Panc1 (cell line): ENCODE results near the gene GPR37L1.

Source experiments
- CTCF ChIP-seq: fragments of 450-650 bp; IDR thresholded peaks from 2 replicates; pipeline ENCODE4 v1.5.1; 2017; ENCODE audit warnings: mild to moderate bottlenecking
- POLR2AphosphoS5 ChIP-seq: IDR thresholded peaks from 2 replicates; pipeline ENCODE4 v1.6.1; 2012; ENCODE audit warnings: mild to moderate bottlenecking, low read depth, low read length, moderate library complexity
- SIN3A ChIP-seq: IDR thresholded peaks from 2 replicates; pipeline ENCODE4 v1.6.1; 2012; ENCODE audit warnings: low read depth, mild to moderate bottlenecking, low read length, moderate library complexity, borderline replicate concordance; ENCODE audit not compliant: insufficient read depth
- TCF7L2 ChIP-seq: IDR thresholded peaks from 2 replicates; pipeline ENCODE4 v1.6.1; 2011; ENCODE audit warnings: mild to moderate bottlenecking, low read depth, low read length, inconsistent platforms
- TF ChIP-seq, protein P1 (sequence below), 2 experiments: IDR thresholded peaks; 2 replicates each; pipeline ENCODE4 v1.6.1; 2011 to 2012; ENCODE audit warnings: low read depth in 2 of 2, control low read depth in 1 of 2, low read length in 1 of 2, mild to moderate bottlenecking in 1 of 2, moderate library complexity in 1 of 2; ENCODE audit not compliant: insufficient read depth in 1 of 2

- TF ChIP-seq CTCF (no peak), TCF7L2 (no peak), POLR2AphosphoS5 (no peak), SIN3A (no peak)
- TF ChIP-seq, protein P1, sequence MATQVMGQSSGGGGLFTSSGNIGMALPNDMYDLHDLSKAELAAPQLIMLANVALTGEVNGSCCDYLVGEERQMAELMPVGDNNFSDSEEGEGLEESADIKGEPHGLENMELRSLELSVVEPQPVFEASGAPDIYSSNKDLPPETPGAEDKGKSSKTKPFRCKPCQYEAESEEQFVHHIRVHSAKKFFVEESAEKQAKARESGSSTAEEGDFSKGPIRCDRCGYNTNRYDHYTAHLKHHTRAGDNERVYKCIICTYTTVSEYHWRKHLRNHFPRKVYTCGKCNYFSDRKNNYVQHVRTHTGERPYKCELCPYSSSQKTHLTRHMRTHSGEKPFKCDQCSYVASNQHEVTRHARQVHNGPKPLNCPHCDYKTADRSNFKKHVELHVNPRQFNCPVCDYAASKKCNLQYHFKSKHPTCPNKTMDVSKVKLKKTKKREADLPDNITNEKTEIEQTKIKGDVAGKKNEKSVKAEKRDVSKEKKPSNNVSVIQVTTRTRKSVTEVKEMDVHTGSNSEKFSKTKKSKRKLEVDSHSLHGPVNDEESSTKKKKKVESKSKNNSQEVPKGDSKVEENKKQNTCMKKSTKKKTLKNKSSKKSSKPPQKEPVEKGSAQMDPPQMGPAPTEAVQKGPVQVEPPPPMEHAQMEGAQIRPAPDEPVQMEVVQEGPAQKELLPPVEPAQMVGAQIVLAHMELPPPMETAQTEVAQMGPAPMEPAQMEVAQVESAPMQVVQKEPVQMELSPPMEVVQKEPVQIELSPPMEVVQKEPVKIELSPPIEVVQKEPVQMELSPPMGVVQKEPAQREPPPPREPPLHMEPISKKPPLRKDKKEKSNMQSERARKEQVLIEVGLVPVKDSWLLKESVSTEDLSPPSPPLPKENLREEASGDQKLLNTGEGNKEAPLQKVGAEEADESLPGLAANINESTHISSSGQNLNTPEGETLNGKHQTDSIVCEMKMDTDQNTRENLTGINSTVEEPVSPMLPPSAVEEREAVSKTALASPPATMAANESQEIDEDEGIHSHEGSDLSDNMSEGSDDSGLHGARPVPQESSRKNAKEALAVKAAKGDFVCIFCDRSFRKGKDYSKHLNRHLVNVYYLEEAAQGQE (IDR thresholded peaks at IDR 0.05; ENCODE audit: insufficient read depth in 1 of 2, low read depth in 2 of 2, low read length in 1 of 2): no peak
Measured at GRCh38 chr1:202075389-202075788, 47.3 kb upstream of the GPR37L1 start.
